Endothelial cell of hepatic sinusoid (primary cell): ENCODE measurements around the gene OSBPL7.

Source experiments
- in situ Hi-C: cut with HindIII; loops from 2 replicates; pipeline ENCODE4 v1.10.0; 2017; ENCODE audit warnings: low sequenced_read_pairs

Gene OSBPL7

DNA sequence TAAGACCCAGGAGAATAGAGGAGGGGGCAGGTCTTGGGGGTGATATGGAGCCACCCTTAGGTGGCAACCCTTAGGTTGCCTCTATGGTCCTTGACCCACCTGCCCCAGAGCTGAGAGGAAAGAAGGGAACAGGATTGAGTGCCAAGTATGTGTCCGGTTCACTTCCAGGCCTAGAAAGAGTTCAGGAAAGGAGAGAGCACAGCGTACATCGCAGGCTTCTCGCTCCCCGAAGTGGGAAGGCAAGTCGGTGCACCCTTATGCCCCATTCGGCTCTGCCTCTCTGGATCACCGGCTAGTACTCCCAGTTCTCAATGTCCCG, 28.7 kb upstream of the OSBPL7 start:
- in situ Hi-C loops = no loop called here

DNA sequence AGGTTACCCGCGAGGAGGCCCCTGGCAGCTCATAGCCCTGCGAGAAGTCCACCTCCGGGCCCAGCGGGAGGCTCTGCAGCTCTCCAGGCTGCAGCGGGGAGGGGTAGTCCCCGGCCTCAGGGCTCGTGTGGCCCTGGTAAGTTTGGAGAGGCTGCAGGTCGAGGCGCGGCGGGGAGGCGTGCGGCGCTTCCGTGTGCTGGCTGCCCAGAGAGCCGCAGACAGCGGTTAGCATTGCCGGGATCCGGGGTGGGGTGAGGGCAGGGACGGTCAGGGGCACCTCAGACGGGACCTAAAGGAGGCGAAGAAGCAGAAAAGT, 26.6 kb upstream of the OSBPL7 start:
- in situ Hi-C loops = no loop called here

DNA sequence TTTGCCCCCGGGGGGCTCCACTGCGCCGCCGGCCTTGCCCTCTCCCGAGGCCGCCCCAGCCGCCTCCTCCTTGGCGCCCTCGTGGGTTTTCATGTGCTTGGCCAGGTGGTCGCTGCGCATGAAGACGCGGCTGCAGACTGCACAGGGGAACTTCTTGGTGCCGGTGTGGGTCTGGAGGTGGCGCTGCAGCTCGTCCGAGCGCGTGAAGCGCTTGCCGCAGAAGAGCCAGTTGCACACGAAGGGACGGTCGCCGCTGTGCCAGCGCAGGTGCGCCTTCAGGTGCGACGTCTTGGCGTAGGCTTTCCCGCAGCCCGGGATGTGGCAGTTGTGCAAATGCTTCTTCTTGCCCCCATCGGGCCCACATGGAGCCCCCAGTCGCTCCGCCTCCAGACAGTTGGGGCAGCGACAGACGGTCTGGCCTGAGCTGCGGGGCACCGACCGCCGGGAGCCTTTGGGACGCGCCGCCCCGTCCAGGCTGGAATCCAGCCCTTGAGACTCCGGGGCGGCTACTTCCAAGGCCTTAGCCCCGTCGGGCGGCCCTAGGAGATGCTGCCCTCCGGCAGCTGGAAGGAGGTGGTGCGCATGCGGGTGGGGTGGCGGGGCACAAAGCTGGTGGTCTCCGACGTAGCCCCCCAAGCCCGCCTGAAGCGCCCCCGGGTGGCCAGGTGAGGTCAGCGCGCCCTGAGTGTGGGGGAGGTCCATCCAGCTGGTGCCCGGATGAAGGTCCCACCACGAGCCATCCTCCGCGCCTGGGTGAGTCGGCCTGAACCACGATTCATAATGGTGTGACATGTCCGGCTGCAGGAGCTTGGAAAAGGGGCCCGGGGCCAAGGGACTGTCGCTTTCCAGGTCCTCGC, 26.0 kb upstream of the OSBPL7 start:
- in situ Hi-C loops = no loop called here

DNA sequence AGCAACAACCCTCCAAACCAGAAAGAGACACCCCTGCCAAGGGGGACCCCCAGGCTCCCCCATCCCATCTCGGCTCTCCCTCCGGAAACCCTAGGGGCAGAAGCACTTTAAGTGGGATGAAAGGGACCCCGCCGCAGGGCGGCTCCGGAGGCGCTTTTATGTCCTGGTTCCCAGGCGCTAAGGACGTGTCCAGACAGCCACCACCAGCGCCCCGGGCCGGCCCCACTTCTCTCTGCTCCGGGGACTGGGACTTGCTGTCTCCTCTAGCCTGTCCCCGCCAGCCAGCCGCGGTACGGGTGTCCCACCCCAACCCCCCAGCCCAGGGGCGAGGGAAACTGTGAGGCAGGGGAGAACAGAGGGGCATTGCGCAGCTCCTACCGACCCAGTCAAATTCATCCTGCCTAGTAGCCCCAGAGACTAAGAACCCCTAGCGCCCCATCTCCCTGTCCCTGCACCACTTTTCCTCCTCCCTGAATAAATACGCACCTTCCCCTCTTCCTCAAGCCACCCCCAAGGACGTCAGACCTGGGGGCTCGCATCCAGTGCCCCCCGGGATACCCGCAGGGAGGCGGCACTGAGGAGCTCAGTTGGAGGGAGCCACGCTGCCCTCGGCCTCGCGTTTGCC, 25.2 kb upstream of the OSBPL7 start:
- in situ Hi-C loops = no loop called here

- in situ Hi-C loops = no loop called here
Observed at GRCh38 chr17:47845716-47846075, 24.1 kb upstream of the OSBPL7 start.

DNA sequence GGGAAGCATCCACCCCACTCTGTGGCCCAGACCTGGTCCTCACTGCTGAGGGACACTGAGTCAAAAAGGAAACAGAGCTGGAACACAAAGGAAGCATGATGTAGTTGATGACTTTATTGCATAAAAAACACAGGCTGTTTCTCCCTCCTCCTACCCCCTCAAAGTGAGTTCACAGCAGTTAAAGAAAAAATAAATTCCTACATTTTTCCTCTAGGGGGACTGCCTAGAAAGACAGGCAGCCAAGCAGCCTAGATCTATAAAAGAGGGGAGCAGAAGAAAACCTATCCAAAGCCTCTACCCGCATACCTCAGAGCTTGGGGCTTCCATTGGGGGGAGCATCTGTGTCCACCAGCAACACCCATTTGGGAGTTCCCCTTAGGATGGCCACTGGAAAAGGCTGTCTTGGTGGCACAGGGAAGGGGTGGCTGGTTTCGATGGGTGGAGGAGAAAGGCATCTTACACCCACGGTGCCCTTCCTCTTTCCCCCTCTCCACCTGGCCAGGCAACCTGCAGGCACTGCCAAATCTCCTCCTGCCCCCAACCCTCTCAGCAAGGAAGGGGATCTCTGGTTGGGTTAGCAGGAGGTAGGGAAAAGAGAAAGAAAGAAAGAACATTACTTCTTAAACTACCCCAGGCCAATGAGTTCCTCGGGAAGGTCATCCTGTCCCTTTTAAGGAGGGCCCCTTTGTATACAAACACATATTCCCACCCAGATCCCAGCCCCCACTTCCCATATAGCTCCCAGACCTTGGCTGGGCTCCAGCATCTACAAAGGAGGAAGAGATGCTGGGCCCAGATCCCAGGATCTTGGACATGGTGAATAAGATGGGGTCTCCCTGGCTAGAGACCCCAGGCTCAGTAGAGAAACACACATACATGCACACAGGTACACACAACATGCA, 23.5 kb upstream of the OSBPL7 start:
- in situ Hi-C loops = no loop called here

- in situ Hi-C loops = no loop called here
Observed at GRCh38 chr17:47844227-47844626, 22.6 kb upstream of the OSBPL7 start.

- in situ Hi-C loops = no loop called here
Observed at GRCh38 chr17:47843391-47843730, 21.8 kb upstream of the OSBPL7 start.

DNA sequence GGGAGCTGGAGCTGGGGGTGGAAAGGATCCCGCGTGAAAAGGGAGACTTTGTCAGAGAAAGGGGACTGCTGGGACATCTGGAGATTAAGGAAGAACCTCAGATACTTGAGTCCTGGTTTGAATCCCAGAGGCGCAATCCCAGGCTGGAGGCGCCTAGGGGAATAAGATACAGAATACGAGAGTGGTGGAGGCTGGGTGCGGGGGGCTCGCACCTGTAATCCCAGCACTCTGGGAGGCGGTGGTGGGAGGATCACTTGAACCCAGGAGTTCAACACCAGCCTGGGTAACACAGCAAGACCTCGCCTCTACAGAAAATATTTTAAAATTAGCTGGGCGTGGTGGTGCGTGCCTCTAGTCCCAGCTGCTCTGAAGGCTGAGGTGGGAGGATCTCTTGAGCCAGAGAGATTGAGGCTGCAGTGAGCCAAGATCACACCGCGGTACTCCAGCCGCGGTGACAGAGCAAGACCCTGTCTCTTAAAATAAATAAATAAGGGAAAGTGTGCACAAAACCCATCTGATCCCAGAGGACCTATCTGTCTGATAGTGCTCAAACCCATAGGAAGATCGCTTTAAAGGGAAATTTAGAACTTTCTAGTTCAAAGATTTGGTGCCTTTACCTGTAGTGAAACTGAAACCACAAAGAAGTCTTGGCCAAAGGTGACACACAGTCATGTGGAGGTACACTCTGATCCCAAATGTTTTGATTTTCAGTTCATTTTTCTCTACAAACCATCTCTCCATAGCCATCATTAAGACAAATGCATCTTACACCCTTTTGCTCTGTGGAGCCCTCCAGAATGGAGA, 20.1 kb upstream of the OSBPL7 start:
- in situ Hi-C loops = no loop called here

GRCh38 chr17:47840742-47841487, 19.3 kb upstream of the OSBPL7 start, which contains the start of gene SCRN2:
Gene SCRN2 (minus strand): TSS chr17:47841273. CDS start chr17:47840843, 430 bp downstream.
- in situ Hi-C loops = no loop called here

DNA sequence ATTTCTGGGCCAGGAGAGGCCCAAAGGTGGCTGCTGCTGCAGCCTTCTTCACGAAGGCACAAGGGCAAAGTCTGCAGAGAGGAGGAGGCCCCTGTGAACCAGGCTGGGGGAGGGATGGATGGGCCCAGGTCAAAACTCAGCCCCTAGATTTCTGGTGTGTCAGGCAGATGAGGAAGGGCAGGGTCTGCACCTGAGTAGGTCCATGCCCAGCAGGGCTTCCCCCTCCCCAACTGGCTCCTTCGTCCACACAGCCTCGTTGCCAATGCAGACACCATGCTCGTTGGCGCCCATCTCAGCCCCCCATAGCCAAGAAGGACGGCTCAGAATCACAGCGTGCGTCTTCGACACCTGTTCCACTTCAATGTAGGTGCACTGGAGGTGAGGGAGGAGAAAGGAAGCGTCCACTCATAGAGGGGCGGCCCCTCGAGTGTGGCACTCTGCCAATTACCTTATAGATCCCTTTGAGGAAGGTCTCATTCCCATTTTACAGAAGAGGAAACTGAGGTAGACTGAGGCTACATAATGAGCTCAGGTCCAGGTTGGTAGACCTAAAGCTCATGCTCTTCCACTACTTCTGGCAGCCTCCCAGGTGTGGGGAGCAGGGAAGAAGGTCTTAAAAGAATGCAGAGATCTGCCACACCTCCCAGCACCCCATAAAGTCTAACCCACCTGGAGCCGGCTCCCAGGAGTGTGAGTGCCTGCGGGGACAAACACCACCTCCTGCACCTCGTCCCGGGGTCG, 18.6 kb upstream of the OSBPL7 start:
- in situ Hi-C loops = no loop called here

GRCh38 chr17:47839071-47839470, 17.5 kb upstream of the OSBPL7 start:
- in situ Hi-C loops = no loop called here

DNA sequence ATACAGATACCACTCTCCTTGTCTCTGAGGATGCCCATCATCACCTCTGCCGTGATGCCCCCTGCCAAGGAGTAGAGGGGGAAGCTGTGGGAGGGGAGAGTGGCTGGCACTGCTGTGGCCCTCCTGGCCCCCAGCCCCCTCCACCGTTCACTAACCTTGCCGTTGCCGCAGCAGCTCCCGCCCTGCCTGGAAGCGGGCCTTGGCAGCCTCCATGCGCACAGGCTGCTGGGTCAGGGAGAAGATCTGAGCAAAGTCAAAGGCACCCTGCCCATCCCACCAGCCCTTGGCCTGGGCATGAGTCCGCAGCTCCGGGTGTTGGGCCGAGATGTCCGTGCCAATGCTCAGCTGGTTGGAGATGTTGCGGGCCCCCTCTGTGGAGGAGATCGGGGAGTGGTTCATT, 17.0 kb upstream of the OSBPL7 start:
- in situ Hi-C loops = no loop called here

DNA sequence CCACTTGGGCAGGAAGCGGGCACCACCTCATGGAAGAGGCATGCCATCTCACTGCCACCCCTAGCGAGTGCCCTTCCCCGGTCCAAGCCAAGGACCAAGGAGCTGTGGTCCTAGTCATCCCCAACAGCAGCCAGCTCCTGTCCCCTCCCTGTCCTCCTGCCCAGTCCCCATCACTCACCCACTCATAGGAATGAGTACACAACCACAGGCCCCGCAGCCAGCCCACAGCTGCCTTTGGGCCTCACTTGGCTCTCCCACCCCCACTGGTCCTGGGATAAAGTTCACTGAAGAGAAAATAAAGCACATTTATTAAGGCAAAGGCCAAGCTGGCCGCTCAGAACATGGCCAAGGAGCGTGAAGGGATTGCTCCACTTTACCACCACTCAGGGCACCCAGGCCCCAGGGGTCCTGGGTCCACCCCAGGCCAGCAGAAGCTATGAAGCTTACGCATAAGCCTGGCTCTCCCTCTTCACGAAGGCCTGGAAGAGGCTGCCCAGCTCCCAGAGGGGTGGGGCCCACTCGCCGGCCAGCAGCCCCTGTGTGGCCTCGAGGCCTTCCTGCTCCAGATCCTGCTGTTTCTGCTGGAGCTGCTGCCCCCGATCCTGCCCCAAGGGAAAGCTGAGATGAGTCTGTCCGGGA, 15.9 kb upstream of the OSBPL7 start:
- in situ Hi-C loops = no loop called here

GRCh38 chr17:47836601-47837000, 15.0 kb upstream of the OSBPL7 start:
- in situ Hi-C loops = no loop called here

DNA sequence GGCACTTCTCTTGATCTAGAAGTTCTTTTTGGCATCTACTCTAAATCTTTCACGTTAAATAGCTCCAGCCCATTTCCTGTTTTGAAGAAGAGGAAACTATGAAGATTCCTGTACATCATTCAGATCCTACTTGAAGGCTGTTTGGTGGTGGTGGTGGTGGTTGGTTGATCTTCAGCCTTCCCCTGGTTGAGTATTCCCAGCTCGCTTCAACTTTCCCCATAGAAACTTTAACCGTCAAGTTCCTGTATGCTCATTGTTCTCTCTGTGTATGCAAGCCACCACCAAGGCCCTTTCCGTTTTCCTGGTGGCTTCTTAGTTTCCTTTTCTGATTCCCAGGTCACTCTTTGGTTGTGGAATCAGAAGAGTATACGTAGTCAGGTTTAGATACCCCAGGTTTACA, 13.2 kb upstream of the OSBPL7 start:
- in situ Hi-C loops = no loop called here

DNA sequence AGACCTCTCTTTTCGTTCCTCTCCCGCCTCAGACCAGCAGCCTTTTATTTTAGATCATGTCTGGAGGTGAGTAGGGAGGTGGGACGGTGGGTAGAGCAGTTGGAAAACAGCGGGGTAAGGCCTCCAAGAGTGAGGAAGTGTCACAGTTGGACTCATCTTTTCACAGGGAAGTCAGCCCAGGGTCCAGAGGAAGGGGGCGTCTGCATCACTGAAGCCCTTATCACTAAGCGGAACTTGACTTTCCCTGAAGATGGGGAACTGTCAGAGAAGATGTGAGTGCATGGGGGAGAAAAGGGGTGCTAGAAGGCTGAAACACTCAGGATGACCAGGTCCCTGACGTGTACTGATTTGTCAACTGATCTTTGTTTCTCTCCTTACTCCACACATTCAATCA, 10.3 kb upstream of the OSBPL7 start:
- in situ Hi-C loops = no loop called here

DNA sequence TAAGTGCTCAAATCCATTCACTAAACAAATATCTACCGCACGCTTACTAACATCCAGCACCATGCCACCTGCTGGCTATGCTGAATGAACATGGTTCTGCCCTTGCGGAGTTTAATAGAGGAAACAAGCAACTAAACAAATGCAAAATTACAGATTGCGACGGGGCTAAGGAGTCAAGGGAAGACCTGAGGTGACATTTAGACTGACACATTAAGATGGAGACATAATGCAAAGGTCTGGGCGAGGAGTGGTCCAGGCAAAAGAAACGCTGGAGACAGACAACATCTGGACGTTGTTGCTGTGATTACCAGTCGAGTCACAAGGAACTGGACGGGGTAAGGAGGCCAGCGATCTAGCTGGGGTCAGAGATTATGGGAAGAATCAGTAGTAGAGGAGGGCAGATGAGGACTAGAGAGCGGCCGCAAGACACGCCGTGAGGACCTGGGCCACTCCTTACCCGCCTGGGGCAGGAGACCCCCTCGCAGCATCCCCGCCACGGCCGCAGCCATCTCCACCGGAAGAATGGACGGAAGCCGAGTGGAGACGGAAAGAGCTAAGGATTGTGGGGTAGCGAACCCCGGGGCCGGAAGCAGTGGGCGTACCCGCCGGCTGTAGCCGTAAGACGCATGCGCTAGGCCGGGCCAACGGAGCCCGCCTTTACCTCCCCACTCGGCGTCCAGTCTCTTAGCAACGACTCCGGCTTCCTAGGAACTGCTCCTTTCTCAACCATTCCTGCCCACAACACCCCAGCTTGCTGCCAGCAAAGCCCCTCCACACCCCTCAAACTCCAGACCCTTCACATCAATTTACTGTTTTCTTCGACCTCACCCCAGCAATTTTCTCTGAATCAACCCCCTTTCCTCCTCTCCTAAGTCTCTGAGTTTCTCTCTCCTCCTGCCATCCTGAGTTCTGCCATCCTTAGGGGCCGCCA, 9.7 kb upstream of the OSBPL7 start, which contains the start of the genes LRRC46 and MRPL10:
Gene LRRC46 (plus strand): TSS at position 668 of the 931 bp plus-strand sequence. CDS start 320 bp downstream, outside the sequence.
Gene MRPL10 (minus strand): TSS at position 539 of the 931 bp plus-strand sequence. CDS start 30 bp downstream, at position 509.
- in situ Hi-C loops = no loop called here
